ENCODE results near the gene AKAP7. TPM values are rescaled to one million over a fixed set of nuclear protein-coding genes. Genes with fewer than 3 reads are reported as not detected.

The AKAP7 gene
- total and polyA plus RNA-seq, 2 donors (not counting 3 experiments of a cell fraction or from before 2014, with no cell fraction given) = 0.76 to 3.3 TPM

GRCh38 chr6:131159578-131159977, 24.3 kb downstream of the AKAP7 start:
- POLR2A ChIA-PET = no interaction called here
- H3K9ac ChIP-seq (replicated peaks; ENCODE audit: extremely low read depth, insufficient read depth, low read length) = no peak overlapping the region
- no peaks in the 10 kb centered on the region for H3K27me3 ChIP-seq (ENCODE audit: control insufficient read depth in 2 of 2, insufficient read depth in 2 of 2, low read length in 2 of 2)
- no peaks in the 10 kb centered on the region for H3K4me1 ChIP-seq (ENCODE audit: control insufficient read depth, extremely low read depth, insufficient read depth, low read length)
- H3K4me2 ChIP-seq (ENCODE audit: insufficient read depth, low read length) = no peak overlapping the region
- H3K9me3 ChIP-seq (replicated peaks; ENCODE audit: control insufficient read depth, insufficient read depth, low read length) = no peaks in the 10 kb centered on the region
- CTCF ChIA-PET = no interaction called here
- no peaks in the 10 kb centered on the region for H4K20me1 ChIP-seq (replicated peaks; ENCODE audit: control insufficient read depth, extremely low read depth, insufficient read depth, low read length)
- H3K79me2 ChIP-seq (ENCODE audit: control insufficient read depth, insufficient read depth, low read length) = no peaks in the 10 kb centered on the region
- no peaks in the 10 kb centered on the region for H3K36me3 ChIP-seq (ENCODE audit: control insufficient read depth in 2 of 2, extremely low read depth in 1 of 2, insufficient read depth in 2 of 2, low read length in 2 of 2)
- intact Hi-C loops (cut with micrococcal nuclease) = no loop called here
- no TSS peak for BruUV-seq (replicated peaks)
- no peaks in the 10 kb centered on the region for H3K9me1 ChIP-seq (replicated peaks; ENCODE audit: control insufficient read depth, extremely low read depth, insufficient read depth, low read length)
- H3K4me3 ChIP-seq (replicated peaks in 1 of 3; ENCODE audit: insufficient read depth in 1 of 3, low read depth in 1 of 3, low read length in 3 of 3) = no peak overlapping the region
- TF ChIP-seq JUN (IDR thresholded peaks at IDR 0.05; ENCODE audit: borderline replicate concordance, insufficient read depth, insufficient read length, low read depth) (no peak), FOS (IDR thresholded peaks at IDR 0.05; ENCODE audit: borderline replicate concordance, insufficient read depth, low read length) (no peak), MYC (IDR thresholded peaks at IDR 0.05; ENCODE audit: low read depth, low read length) (no peak), POLR2A (IDR thresholded peaks at IDR 0.05; ENCODE audit: low read depth, low read length) (no peak), MAX (IDR thresholded peaks at IDR 0.05; ENCODE audit: insufficient read depth, insufficient read length) (no peak), CTCF (IDR thresholded peaks at IDR 0.05; ENCODE audit: extremely low read depth in 1 of 2, insufficient read depth in 1 of 2, low read depth in 1 of 2, low read length in 2 of 2) (no peak)
- H3K27ac ChIP-seq (ENCODE audit: insufficient read depth, low read depth, low read length) = no peak overlapping the region
- dilution Hi-C loops (cut with MboI; ENCODE audit: extremely low pct_ligation_motif_present, low sequenced_read_pairs) = no loop called here
- FAIRE-seq (no peak), DNase-seq (ENCODE audit: low read depth, low spot score) (no peak)
- H2AFZ ChIP-seq (ENCODE audit: low read depth, low read length) = no peak overlapping the region

GRCh38 chr6:131160254-131160758, 25.0 kb downstream of the AKAP7 start:
- FAIRE-seq = no peak
- no TSS peak for BruUV-seq (replicated peaks)
- intact Hi-C loops (cut with micrococcal nuclease) = no loop called here
- Histone ChIP-seq H3K27ac (ENCODE audit: insufficient read depth, low read depth, low read length) (no peak overlapping the region), H3K4me2 (ENCODE audit: insufficient read depth, low read length) (no peak overlapping the region), H3K79me2 (ENCODE audit: control insufficient read depth, insufficient read depth, low read length) (no peaks in the 10 kb centered on the region), H3K4me1 (ENCODE audit: control insufficient read depth, extremely low read depth, insufficient read depth, low read length) (no peaks in the 10 kb centered on the region), H3K36me3 (ENCODE audit: control insufficient read depth in 2 of 2, extremely low read depth in 1 of 2, insufficient read depth in 2 of 2, low read length in 2 of 2) (no peaks in the 10 kb centered on the region), H3K27me3 (ENCODE audit: control insufficient read depth in 2 of 2, insufficient read depth in 2 of 2, low read length in 2 of 2) (no peaks in the 10 kb centered on the region), H3K4me3 (replicated peaks in 1 of 3; ENCODE audit: insufficient read depth in 1 of 3, low read depth in 1 of 3, low read length in 3 of 3) (no peak overlapping the region), H3K9me1 (replicated peaks; ENCODE audit: control insufficient read depth, extremely low read depth, insufficient read depth, low read length) (no peaks in the 10 kb centered on the region), H3K9ac (replicated peaks; ENCODE audit: extremely low read depth, insufficient read depth, low read length) (no peak overlapping the region), H3K9me3 (replicated peaks; ENCODE audit: control insufficient read depth, insufficient read depth, low read length) (no peaks in the 10 kb centered on the region), H2AFZ (ENCODE audit: low read depth, low read length) (no peak overlapping the region), H4K20me1 (replicated peaks; ENCODE audit: control insufficient read depth, extremely low read depth, insufficient read depth, low read length) (no peaks in the 10 kb centered on the region)
- no peak for DNase-seq (ENCODE audit: low read depth, low spot score)
- dilution Hi-C loops (cut with MboI; ENCODE audit: extremely low pct_ligation_motif_present, low sequenced_read_pairs) = no loop called here
- POLR2A ChIA-PET = no interaction called here
- TF ChIP-seq FOS (IDR thresholded peaks at IDR 0.05; ENCODE audit: borderline replicate concordance, insufficient read depth, low read length) (no peak), JUN (IDR thresholded peaks at IDR 0.05; ENCODE audit: borderline replicate concordance, insufficient read depth, insufficient read length, low read depth) (no peak), CTCF (IDR thresholded peaks at IDR 0.05; ENCODE audit: extremely low read depth in 1 of 2, insufficient read depth in 1 of 2, low read depth in 1 of 2, low read length in 2 of 2) (no peak), MAX (IDR thresholded peaks at IDR 0.05; ENCODE audit: insufficient read depth, insufficient read length) (no peak), GATA2 (IDR thresholded peaks at IDR 0.05; ENCODE audit: insufficient read depth, insufficient read length, low read depth, low read length) (no peak), MYC (IDR thresholded peaks at IDR 0.05; ENCODE audit: low read depth, low read length) (no peak), EZH2 (IDR thresholded peaks at IDR 0.05; ENCODE audit: borderline replicate concordance, low read depth, low read length, severe bottlenecking) (no peak), POLR2AphosphoS5 (IDR thresholded peaks at IDR 0.05; ENCODE audit: insufficient read depth, low read depth, low read length) (no peak), POLR2A (IDR thresholded peaks at IDR 0.05; ENCODE audit: low read depth, low read length) (no peak)
- CTCF ChIA-PET = no interaction called here
